GM23338 (cell line): ENCODE results near the gene STX16.

Experiments used
- CTCF ChIP-seq, 2 experiments: fragments of 200-600 bp in 1 of 2; sonication (generic) in 1 of 2; conservative IDR thresholded peaks; 2 replicates each; pipeline versions ENCODE4 v1.5.1 to v1.6.1; 2016 to 2017; ENCODE audit warnings: antibody characterized with exemption in 2 of 2, low read depth in 2 of 2, mild to moderate bottlenecking in 2 of 2, moderate library complexity in 1 of 2
- EZH2phosphoT487 ChIP-seq: fragments of 200-600 bp; sonication (generic); IDR thresholded peaks from one replicate; pipeline ENCODE4 v1.8.1; 2018; ENCODE audit warnings: antibody characterized with exemption; ENCODE audit not compliant: unreplicated experiment
- POLR2AphosphoS5 ChIP-seq: IDR thresholded peaks from 2 replicates; pipeline ENCODE4 v1.6.1; 2016; ENCODE audit warnings: antibody characterized with exemption, low read depth

GRCh38 chr20:58714340-58714922 lies 63.3 kb downstream of the STX16 start:
- no peak for TF ChIP-seq CTCF (conservative IDR thresholded peaks at IDR 0.05; ENCODE audit: low read depth in 2 of 2)
- TF ChIP-seq EZH2phosphoT487, result no peak
- no peak for TF ChIP-seq POLR2AphosphoS5
